ENCODE measurements around the gene MGAT5B.

DNA sequence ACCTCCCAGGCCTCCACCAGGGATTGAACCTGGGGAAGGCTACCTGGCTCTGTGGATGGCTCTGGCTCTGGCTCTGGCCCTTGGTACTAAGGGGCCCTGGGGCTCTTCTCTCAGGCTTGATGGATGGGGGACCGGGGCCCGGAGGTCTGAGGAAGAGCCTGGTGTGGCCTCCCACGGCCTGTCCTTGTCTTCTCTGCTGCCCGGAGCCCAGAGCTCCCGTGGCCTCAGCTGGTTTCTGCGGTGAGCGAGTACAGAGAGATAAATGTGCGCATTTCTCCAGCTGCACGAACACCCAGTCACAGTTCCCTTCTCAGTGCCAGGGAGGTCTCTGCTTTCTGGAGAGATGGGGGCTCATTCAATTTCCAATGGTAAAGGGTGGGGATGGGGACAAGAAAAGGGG, 9.2 kb downstream of the MGAT5B start:
- TF ChIP-seq, protein P1, sequence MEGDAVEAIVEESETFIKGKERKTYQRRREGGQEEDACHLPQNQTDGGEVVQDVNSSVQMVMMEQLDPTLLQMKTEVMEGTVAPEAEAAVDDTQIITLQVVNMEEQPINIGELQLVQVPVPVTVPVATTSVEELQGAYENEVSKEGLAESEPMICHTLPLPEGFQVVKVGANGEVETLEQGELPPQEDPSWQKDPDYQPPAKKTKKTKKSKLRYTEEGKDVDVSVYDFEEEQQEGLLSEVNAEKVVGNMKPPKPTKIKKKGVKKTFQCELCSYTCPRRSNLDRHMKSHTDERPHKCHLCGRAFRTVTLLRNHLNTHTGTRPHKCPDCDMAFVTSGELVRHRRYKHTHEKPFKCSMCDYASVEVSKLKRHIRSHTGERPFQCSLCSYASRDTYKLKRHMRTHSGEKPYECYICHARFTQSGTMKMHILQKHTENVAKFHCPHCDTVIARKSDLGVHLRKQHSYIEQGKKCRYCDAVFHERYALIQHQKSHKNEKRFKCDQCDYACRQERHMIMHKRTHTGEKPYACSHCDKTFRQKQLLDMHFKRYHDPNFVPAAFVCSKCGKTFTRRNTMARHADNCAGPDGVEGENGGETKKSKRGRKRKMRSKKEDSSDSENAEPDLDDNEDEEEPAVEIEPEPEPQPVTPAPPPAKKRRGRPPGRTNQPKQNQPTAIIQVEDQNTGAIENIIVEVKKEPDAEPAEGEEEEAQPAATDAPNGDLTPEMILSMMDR (IDR thresholded peaks at IDR 0.05) = no peak
- no peak for TF ChIP-seq POLR2A (IDR thresholded peaks at IDR 0.05)
